SK-N-SH (cell line): ENCODE results near the gene MAP7. TPM values are rescaled to one million over a fixed set of nuclear protein-coding genes. Genes with fewer than 3 reads are reported as not detected.
A peak's percentile ranks its signal among the peaks of the same experiment; 100 is the strongest.

Experiments
- CTCF ChIA-PET: fragments of 300-600, 350-600 bp; formaldehyde crosslinking; extraction: SDS; loops from one replicate; lab custom pipeline; 2021; lab: Yijun Ruan, JAX
- POLR2A ChIA-PET: fragments of 350-600 bp; sonication (Branson Sonifier 250); formaldehyde crosslinking; extraction: SDS; loops from one replicate; lab custom pipeline; 2020; ENCODE audit warnings: antibody characterized with exemption, inconsistent platforms; lab: Yijun Ruan, JAX
- DNase-seq: peaks from one replicate; pipeline ENCODE4 v3.0.0; 2012
- H2AFZ ChIP-seq: fragments of 200-600 bp; sonication (generic); 2 replicates; pipeline ENCODE4 v1.8.1; 2016; ENCODE audit warnings: antibody characterized with exemption, mild to moderate bottlenecking, low read depth
- H3F3A ChIP-seq: fragments of 200-600 bp; sonication (generic); replicated peaks from 2 replicates; pipeline ENCODE3; 2016; ENCODE audit warnings: antibody characterized with exemption, mild to moderate bottlenecking; ENCODE audit not compliant: insufficient read depth
- H3K27ac ChIP-seq, 2 experiments: fragments of 200-500 bp in 1 of 2; fragments of 200-600 bp in 1 of 2; sonication (Bioruptor generic) in 1 of 2; sonication (generic), shearing (Covaris generic) in 1 of 2; 2 replicates each; pipeline versions ENCODE4 v1.5.1 to v1.6.1; 2014 to 2016; ENCODE audit warnings: low read depth in 2 of 2, inconsistent platforms in 1 of 2, low read length in 1 of 2, mild to moderate bottlenecking in 1 of 2, mixed read lengths in 1 of 2
- H3K27me3 ChIP-seq: fragments of 200-600 bp; sonication (generic), shearing (Covaris generic); 2 replicates; pipeline ENCODE4 v1.6.1; 2016; ENCODE audit warnings: mixed run types; ENCODE audit not compliant: insufficient read depth
- H3K36me3 ChIP-seq, 2 experiments: fragments of 200-500 bp in 1 of 2; fragments of 200-600 bp in 1 of 2; sonication (Bioruptor generic) in 1 of 2; sonication (generic) in 1 of 2; replicated peaks in 1 of 2; 2 replicates each; pipeline versions ENCODE3 to v1.5.1; 2014 to 2016; ENCODE audit warnings: low read length in 1 of 2, mild to moderate bottlenecking in 1 of 2; ENCODE audit not compliant: insufficient read depth in 2 of 2, control insufficient read depth in 1 of 2
- H3K4me1 ChIP-seq, 2 experiments: fragments of 200-500 bp in 1 of 2; fragments of 200-600 bp in 1 of 2; sonication (Bioruptor generic) in 1 of 2; sonication (generic), shearing (Covaris generic) in 1 of 2; 2 replicates each; pipeline versions ENCODE4 v1.5.1 to v1.6.1; 2014 to 2016; ENCODE audit warnings: low read depth in 1 of 2, low read length in 1 of 2, mixed run types in 1 of 2; ENCODE audit not compliant: insufficient read depth in 2 of 2, control insufficient read depth in 1 of 2
- H3K4me2 ChIP-seq: fragments of 200-600 bp; sonication (generic), shearing (Covaris generic); 2 replicates; pipeline ENCODE4 v1.6.1; 2017; ENCODE audit warnings: mixed run types
- H3K4me3 ChIP-seq, 2 experiments: fragments of 200-500 bp in 1 of 2; fragments of 200-600 bp in 1 of 2; sonication (Bioruptor generic) in 1 of 2; sonication (generic), shearing (Covaris generic) in 1 of 2; 2 replicates each; pipeline versions ENCODE4 v1.5.1 to v1.8.1; 2014 to 2016; ENCODE audit warnings: low read depth in 2 of 2, inconsistent platforms in 1 of 2, low read length in 1 of 2, mild to moderate bottlenecking in 1 of 2, mixed read lengths in 1 of 2, moderate library complexity in 1 of 2
- H3K79me2 ChIP-seq: fragments of 200-600 bp; sonication (generic); 2 replicates; pipeline ENCODE4 v1.8.1; 2017; ENCODE audit warnings: mild to moderate bottlenecking; ENCODE audit not compliant: insufficient read depth
- H3K9ac ChIP-seq: fragments of 200-600 bp; sonication (generic); 2 replicates; pipeline ENCODE4 v1.6.1; 2017; ENCODE audit warnings: mixed run types
- H3K9me2 ChIP-seq: fragments of 200-600 bp; sonication (generic); 2 replicates; pipeline ENCODE4 v1.6.1; 2017; ENCODE audit warnings: mixed run types
- H3K9me3 ChIP-seq: fragments of 200-600 bp; sonication (generic); 2 replicates; pipeline ENCODE4 v1.6.1; 2017; ENCODE audit warnings: mixed run types, mild to moderate bottlenecking, moderate library complexity
- H4K20me1 ChIP-seq: fragments of 200-600 bp; sonication (generic); 2 replicates; pipeline ENCODE4 v1.6.1; 2017; ENCODE audit warnings: mild to moderate bottlenecking, mixed run types; ENCODE audit not compliant: insufficient read depth
- FOXM1 ChIP-seq: IDR thresholded peaks from 2 replicates; pipeline ENCODE4 v1.4.0; 2012; ENCODE audit warnings: low read depth, mild to moderate bottlenecking
- GATA2 ChIP-seq: sonication (generic); formaldehyde crosslinking; IDR thresholded peaks from 2 replicates; pipeline ENCODE4 v1.5.0; 2020; ENCODE audit warnings: mild to moderate bottlenecking, missing genetic modification reagents
- IRF3 ChIP-seq: fragments of 150-350 bp; IDR thresholded peaks from 2 replicates; pipeline ENCODE4 v1.6.1; 2016; ENCODE audit warnings: mild to moderate bottlenecking, low read depth, low read length
- MXI1 ChIP-seq: IDR thresholded peaks from 2 replicates; pipeline ENCODE4 v1.6.1; 2012; ENCODE audit warnings: mild to moderate bottlenecking, low read depth, low read length, improper control_type of control experiment
- RAD21 ChIP-seq: IDR thresholded peaks from 2 replicates; pipeline ENCODE4 v1.6.1; 2012; ENCODE audit warnings: mild to moderate bottlenecking, low read length
- SMC3 ChIP-seq: IDR thresholded peaks from 2 replicates; pipeline ENCODE4 v1.6.1; 2012; ENCODE audit warnings: low read depth, low read length, improper control_type of control experiment
- TAF1 ChIP-seq: IDR thresholded peaks from 2 replicates; pipeline ENCODE4 v1.6.1; 2012; ENCODE audit warnings: low read depth, mild to moderate bottlenecking, low read length, moderate library complexity, borderline replicate concordance
- WGBS: methylation state at CpG from one replicate; pipeline ENCODE4 v1.1.6; 2017; ENCODE audit warnings: low lambda C conversion rate; 5-methylcytosine and 5-hydroxymethylcytosine counted together
- polyA plus RNA-seq, 3 experiments: library from polyadenylated mRNA; depleted of rRNA; stranded (reverse); fragments of >200 nt; gene quantifications; 2 replicates each; pipeline ENCODE4 v1.2.3, GENCODE V29; 2012
- TF ChIP-seq, protein P1 (sequence below): IDR thresholded peaks from 2 replicates; pipeline ENCODE4 v1.4.0; 2012; ENCODE audit warnings: low read depth
- TF ChIP-seq, protein P2 (sequence below): fragments of 200-600 bp; sonication (generic); IDR thresholded peaks from 2 replicates; pipeline ENCODE4 v1.6.1; 2017; ENCODE audit warnings: antibody characterized with exemption, mild to moderate bottlenecking, moderate library complexity

MAP7 gene
- 0.76 and 0.97 TPM in 2 replicates for polyA plus RNA-seq (2012; rRNA removed)
- polyA plus RNA-seq (2012; cell fraction: cytosol; rRNA removed), result 0.99 and 1.3 TPM in 2 replicates
- polyA plus RNA-seq (2012; cell fraction: nucleus; rRNA removed), result 1.1 and 1.2 TPM in 2 replicates

GRCh38 chr6:136550330-136551071 lies at the start of gene MAP7:
TSS of gene MAP7 (minus strand) at chr6:136550422. CDS start at chr6:136550408, 14 bp downstream.
- H3K27me3 ChIP-seq, result peaks cover 12% of the 10 kb centered on the region; the same call in 1 of the 2 replicates

More at GRCh38 chr6:136550330-136551071, at the start of gene MAP7:
- peak within 1 kb of the TSS in 1 of 2 experiments; percentile 55; a peak in 2 of 4 replicates for H3K27ac ChIP-seq
- ChIA-PET POLR2A (interaction anchor here (1.3 kb wide), 1 partner anchor 261 kb away, joined by 6 read pairs; the partner anchor contains the start of gene BCLAF1), CTCF (interaction anchor here (0.5 to 4.9 kb wide), 59 partner anchors 9 to 1057 kb away, joined by 3 to 41 read pairs (median 4); partner anchors contain the start of genes AHI1, BCLAF1, MAP3K5 and MTFR2)
- TF ChIP-seq FOXM1 (no peak), IRF3 (no peak), GATA2 (CRISPR knock-in tag) (peak; percentile 51; the same call in 1 of the 2 replicates), TAF1 (no peak), MXI1 (peak; percentile 98), RAD21 (peak; percentile 54), SMC3 (peak; percentile 28; the same call in 1 of the 2 replicates)
- TF ChIP-seq, protein P1, sequence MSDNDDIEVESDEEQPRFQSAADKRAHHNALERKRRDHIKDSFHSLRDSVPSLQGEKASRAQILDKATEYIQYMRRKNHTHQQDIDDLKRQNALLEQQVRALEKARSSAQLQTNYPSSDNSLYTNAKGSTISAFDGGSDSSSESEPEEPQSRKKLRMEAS, result 0 out of 2 replicates have a peak, but pooled peaks have one; percentile 39
- TF ChIP-seq, protein P2, sequence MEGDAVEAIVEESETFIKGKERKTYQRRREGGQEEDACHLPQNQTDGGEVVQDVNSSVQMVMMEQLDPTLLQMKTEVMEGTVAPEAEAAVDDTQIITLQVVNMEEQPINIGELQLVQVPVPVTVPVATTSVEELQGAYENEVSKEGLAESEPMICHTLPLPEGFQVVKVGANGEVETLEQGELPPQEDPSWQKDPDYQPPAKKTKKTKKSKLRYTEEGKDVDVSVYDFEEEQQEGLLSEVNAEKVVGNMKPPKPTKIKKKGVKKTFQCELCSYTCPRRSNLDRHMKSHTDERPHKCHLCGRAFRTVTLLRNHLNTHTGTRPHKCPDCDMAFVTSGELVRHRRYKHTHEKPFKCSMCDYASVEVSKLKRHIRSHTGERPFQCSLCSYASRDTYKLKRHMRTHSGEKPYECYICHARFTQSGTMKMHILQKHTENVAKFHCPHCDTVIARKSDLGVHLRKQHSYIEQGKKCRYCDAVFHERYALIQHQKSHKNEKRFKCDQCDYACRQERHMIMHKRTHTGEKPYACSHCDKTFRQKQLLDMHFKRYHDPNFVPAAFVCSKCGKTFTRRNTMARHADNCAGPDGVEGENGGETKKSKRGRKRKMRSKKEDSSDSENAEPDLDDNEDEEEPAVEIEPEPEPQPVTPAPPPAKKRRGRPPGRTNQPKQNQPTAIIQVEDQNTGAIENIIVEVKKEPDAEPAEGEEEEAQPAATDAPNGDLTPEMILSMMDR, result peak; percentile 69
- no peaks in the 10 kb centered on the region for H3K36me3 ChIP-seq
- H3K9me2 ChIP-seq, result no peaks in the 10 kb centered on the region
- H3K79me2 ChIP-seq, result no peaks in the 10 kb centered on the region
- 9% methylated on average over 7 of the region's 79 CpGs for WGBS
- no peaks in the 10 kb centered on the region for H3K9me3 ChIP-seq
- no peaks in the 10 kb centered on the region for H4K20me1 ChIP-seq
- H3K4me3 ChIP-seq, result peak within 1 kb of the TSS; percentile 70 to 77
- peak within 1 kb of the TSS; percentile 84 for H3K4me2 ChIP-seq
- peak within 1 kb of the TSS; percentile 79; the same call in 1 of the 2 replicates for H2AFZ ChIP-seq
- H3F3A ChIP-seq, result peaks cover 3% of the 10 kb centered on the region
- peak; percentile 88 for DNase-seq
- peak within 1 kb of the TSS; percentile 34; the same call in 1 of the 2 replicates for H3K9ac ChIP-seq
- H3K4me1 ChIP-seq, result peaks cover 0 to 16% of the 10 kb centered on the region in 2 experiments; a peak in 2 of 4 replicates
